Measurements from ENCODE around the gene NFAM1.

Gene NFAM1

GRCh38 chr22:42383287-42383686 lies 48.9 kb downstream of the NFAM1 start:
- no peak for FAIRE-seq

DNA sequence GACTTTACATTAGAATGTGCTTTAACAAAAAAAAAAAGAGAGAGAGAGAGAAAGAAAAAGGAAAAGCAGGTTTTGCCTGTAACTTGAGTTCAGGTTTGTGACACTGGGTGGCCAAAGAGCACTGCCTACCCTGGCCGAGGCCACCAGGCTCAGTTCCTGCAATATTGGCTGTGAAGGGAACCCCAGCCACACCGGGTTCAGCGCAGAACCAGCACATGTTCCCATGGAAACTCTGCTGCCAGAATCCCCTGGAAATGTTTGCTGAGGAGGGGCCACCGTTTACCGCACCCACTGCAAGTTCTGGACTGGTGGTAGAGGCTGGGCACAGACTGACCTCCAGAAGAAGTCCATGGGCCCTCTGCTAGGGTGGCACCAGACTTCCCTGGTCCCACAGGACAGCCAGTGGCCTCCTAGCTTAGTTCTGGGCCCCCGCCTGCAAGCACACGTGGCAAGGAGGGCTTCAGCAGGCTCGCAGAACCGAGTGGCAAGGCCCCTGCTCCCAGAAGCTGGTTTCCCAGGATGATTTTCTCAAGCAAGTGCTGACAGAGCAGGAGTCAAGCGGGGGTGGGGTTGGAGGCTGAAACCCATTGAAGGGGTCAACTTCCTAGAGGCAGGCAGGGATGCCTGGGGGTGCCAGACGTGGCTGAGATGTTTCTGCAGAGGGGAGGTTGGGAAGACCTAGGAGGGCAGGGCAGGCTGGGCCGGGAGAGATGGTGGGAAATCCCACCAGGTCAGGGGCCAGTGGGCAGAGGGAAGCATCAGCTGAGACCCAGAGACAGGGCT lies 51.2 kb downstream of the NFAM1 start:
- FAIRE-seq: no peak

DNA sequence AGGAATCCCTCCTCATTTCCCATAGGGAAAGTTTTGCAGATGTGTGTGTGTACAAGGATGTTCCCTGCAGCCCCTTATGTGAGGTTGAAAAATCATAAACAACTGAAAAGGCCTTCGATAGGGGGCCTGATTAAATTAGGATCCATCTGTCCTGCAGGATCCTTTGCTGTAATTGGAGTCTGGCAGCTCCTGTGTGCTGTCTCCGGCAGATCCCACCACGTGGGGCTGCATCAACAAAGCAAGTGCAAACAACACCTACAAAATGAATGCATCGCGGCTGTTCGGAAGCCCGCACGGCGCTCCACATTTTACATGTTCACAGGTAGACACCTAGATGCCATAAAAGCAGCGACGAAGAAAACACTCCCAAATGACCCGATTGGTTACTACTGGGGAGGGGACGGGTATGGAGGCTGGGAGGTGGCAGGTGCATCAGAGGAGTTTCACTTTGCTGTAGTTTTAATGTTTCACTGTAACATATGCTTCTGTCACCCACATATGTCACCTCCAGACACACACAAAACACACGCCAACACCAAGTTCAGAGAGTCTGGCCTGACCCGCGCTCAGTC lies 52.2 kb downstream of the NFAM1 start:
- no peak for FAIRE-seq

DNA sequence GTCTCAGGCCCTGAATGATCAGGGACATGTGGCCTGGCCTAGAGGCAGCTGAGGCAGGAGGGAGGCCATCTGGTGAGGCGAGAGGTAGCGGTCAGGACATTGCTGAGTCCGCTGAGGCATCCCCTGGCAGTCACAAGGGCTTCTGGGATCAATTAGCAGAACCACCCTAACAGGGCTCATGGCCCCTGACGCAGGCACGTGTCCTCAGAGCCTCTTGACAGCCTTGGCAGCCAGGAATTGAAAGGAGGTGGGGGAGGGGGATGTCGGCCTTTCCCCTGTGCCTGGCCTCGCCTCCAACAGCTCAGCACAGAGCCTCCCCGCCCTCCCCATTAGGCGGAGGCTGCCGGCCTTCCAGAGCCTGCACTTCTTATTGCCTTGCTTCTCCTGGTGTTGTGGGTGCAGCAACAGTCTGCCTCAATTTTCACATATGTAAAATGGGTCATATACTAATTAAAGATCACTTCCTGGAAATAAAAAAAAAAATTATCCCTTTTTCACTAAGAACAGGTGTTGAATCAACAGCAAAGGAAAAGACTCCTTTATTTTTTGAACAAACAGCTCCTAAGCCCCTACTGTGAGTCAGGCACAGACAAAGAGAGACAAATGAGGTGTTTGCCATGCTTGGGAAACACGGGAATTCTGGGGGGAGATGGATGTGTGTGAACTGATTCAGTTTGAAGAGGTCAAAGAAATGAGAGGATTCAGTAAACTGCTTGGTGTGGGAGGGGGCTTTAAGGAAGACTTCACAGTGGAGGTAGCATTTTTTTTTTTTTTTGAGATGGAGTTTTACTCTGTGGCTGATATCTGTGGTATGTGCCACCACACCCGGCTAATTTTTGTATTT lies 55.3 kb downstream of the NFAM1 start:
- FAIRE-seq: no peak

DNA sequence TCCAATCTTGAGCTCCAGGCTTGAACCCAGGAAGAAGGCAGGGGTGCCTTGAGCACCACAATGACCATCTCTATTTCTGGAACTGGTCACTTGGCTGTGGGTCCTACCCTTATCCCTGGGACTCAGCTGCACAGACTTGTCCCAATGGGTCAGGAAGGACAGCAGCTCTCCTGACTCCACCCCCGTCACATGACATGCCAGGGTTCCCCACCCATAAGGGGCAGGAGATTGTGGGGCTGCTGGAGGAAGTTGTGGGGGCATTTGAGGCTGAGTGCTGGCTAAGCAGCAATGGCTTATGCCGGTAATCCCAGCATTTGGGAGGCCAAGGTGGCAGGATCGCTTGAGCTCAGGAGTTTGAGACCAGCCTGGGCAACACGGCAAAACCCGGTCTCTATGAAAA lies 56.2 kb downstream of the NFAM1 start:
- no peak for FAIRE-seq

DNA sequence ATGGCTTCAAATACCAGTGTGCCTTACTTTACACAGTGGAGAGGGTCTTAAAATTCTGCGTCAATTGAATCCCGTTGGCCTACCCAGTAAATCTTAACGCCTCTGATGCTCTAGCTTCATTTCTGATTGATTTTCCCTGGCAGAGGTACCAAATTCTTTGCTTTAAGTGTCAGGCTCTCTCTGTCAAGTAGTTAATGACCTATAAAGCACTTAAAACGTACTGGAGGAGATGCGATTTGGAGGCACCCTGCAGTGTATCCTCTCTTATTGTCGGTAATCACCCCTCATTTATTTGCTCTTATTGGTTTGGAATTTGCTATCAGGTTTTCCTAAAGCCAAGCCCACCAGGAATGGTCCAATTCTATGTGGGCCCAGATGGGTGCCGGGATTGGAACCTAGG lies 59.2 kb downstream of the NFAM1 start:
- FAIRE-seq: no peak

GRCh38 chr22:42371501-42371900 lies 60.7 kb downstream of the NFAM1 start:
- no peak for FAIRE-seq

GRCh38 chr22:42371099-42371498 lies 61.1 kb downstream of the NFAM1 start:
- FAIRE-seq: no peak

DNA sequence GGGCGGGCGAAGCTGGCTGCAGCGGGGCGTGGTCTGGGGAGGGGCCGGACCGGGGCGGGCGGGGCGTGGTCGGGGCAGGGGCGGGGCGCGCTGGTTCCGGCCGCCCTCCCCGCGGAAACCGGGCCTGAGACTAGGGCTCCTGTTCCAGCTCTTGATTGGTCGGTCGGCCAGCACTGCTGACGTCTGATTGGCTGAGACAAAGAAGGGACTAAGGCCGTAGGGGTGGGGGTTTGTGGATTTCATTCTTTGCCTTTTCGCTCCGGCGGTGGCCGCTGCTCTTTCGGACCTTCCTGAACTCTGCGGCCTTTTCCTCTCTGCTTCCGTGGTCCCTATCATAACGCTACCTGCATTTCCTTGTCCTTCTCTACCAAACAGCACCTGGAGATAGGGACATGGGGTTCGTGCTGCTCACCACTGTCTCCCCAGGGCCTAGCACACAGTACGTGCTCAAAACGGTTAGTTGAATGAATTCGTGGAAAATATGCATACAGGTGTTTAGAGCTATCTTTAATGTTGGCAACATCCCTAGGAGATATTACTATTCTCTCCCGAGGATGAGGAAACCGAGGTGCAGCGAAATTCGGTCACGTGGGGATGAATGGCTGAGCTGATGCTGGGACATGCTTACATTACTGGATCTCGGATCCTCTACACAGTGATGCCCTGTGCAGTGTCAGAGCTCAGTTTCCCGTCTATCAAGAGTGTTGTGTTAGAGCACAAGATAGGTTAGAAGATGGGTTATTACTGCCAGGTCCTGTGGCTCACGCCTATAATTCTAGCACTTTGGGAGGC lies 62.8 kb downstream of the NFAM1 start:
- FAIRE-seq: no peak

- no peak for FAIRE-seq
These were observed 63.6 kb downstream of the NFAM1 start for GRCh38 chr22:42368379-42369249.

GRCh38 chr22:42367980-42368378 lies 64.2 kb downstream of the NFAM1 start:
- no peak for FAIRE-seq

DNA sequence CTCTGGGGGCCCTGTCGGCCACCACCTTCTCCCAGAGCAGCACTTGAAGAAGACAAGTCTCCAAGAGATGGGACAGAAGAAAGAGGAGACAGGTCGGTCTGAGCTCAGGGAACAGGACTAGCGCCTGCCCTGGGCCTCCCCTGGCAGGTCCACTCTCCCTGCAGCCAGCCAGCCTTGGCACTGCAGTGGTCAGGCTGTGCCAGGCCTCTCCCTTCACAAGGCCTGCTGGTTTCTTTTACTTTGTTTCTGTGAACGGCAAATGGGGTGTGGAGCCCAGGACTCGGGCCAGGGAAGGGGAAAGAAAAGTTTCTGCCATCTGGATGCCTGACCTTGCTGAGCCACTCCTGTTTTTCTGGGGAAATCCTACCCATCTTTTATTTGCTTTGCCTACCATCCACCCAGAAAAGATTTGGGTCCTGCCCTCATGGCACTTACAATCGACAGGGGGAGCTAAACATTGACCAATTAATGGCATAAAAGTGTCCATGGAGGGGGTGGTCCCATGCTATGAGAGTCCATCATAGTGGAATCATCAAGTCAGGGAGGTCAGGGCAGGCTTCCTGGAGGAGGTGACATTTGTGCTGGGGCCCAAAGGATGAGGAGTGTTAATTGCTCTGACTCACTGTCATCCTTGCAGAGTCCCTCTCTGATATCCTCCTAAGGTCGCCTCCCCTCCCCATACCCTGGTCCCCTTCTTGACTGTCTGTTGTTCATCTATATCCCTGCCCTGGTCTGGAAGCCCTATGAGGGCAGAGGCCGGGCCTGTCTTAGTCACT lies 65.2 kb downstream of the NFAM1 start:
- no peak for FAIRE-seq

- no peak for FAIRE-seq
These were observed 66.1 kb downstream of the NFAM1 start for GRCh38 chr22:42365942-42366695.

GRCh38 chr22:42365111-42365865 lies 66.9 kb downstream of the NFAM1 start:
- no peak for FAIRE-seq

DNA sequence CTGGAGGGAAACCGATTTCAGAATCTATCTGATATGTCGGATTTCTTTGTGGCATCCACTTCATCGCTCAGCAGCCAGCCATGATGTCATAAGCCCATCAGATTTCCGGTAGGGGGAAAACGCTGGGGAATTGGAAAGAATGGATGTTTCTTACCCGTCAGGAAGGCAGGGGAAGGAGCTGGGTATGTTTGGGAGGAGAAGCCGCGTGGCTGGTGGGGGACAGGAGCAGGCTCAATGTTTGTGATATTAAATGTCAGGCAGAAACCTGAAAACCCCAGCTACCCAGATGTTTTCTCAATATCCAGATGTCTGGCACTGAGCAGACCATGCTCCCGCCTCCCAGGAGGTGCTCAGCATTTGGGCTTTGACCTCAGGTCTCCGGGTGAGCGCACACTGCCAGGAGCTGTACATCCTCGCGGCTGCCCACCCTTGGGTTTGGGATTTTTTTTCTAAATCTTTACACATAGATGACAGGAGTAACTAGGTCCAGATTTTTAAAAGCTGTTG lies 67.5 kb downstream of the NFAM1 start:
- no peak for FAIRE-seq

GRCh38 chr22:42363892-42364291 lies 68.3 kb downstream of the NFAM1 start:
- FAIRE-seq: no peak

DNA sequence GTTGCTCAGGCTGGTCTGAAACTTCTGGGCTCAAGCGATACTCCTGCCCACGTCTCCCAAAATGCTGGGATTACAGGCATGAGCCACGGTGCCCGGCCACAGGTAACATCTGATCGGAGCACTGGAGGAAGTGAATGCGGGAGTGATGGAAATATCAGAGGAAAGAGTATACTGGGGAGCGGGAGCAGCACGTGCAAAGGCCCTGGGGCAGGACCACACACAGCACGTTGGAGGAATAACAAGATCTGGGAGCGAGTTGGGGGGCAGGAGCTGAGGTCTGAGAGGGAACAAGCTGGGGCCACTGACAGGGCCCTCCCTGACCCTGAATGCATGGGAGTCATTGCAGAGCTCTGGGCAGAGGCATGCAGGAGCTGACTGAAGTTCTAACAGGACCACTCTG lies 70.7 kb downstream of the NFAM1 start:
- FAIRE-seq: no peak

DNA sequence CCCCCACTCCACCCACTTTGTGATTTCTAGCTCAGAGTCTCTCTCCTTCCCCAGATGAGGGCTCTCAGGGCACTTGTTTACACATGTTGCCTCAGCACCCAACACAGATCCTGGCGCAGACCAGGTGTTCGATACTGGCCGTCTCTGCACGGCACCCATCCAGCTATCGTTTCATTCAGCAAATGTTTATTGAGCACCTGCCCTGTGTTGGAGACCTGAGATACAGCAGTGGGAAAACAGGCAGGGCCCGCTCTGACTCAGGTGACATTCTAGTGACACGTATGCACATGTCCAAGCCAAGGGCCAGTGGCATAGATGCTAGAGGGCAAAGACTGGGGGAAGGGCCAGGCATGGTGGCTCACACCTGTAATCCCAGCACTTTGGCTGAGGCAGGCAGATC lies 71.9 kb downstream of the NFAM1 start:
- no peak for FAIRE-seq
